Embryonic facial prominence (tissue), 1 donor: ENCODE measurements around the gene NOC3L.
"Not testable (repeated sequence)": the region's sequence is repeated elsewhere in the genome, so short reads cannot be mapped to it uniquely, and the experiment has no call there.

Experiments
- DNase-seq: peaks from one replicate; pipeline ENCODE4 v3.0.0-alpha.2; 2016; ENCODE audit errors: extremely low spot score

NOC3L gene

DNA sequence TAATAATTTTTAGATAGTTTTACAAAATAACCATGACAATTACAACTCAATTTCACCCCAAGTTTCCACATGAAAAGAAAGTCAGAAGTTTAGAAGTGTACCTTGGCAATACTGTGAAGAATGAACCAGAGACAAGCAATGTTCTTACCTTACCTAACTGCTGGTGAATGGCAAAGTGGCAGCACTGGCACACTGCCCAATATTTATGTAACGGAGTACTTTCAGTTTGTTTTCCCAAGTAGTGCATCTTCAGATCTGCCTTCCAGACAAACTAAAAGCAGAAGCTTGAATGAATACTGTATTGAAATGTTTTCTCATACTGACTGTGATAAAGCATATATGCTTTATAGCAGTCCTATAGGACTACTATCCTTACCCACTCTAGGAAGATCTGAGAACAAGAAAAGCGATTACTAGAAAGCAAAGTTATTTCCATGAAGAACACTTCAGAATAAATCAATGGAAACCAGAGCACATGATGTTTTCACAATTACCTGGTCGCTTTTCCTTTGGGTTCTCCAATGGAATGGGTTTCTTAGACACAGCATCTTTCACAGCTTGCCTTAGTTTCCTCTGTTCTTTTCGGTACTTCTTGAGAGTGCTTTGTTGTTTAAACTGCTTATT lies 1.5 kb downstream of the NOC3L start:
- no peak for DNase-seq

DNA sequence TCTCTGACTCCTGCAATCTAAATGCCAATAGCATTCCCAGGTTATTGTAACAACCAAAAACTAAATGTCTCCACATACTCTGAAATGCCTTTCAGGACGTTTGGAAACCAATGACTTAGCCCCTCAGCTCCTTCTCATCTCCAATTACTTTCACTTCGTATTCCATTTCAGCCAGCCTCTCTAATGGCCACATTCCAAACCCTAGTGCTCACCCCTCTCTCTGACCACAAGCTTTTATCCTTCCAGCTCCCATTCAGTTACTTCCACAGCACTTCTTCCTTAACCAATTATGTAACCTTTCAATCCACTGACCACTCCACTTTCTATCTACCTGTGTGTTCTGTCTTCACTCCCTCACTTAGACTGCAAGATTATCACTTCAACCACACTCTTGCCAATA lies 4.3 kb downstream of the NOC3L start:
- no peak for DNase-seq

DNA sequence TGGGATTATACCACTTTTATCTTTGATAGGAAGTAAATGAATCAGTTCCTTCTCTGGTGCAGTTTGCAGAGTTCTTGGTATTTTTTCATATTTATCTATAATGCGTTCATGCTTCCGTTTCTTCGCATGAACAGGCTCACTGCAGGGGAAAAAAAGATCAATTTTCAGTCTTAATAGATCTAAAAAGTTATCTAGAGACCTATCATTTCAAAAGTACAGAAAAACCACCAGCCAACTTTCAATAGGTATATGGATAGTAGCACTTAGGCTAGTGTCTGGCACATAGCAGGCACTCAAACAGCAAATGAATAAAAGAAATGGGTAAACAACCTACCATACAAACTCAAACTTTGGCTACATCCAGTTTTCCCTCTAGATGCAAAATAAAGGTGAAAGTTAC lies 5.5 kb downstream of the NOC3L start:
- no peak for DNase-seq

DNA sequence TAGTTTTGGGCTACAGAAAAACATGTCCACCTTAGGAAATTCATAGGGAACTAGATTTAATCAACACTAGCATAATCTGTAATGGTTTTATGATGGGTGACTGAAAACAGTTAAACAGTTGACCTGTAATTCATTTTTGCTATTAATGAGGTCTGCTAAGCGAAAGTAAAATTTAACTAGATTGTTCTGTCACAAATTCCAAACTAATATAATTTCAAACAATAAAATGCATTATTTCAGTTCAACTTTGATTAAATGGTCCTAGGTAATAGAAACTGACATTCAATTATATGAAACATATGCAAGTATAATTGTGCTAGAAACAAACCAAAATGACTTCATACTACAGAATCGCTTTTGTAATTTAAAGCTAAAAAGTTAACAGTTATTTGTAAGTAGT lies 6.9 kb downstream of the NOC3L start:
- no peak for DNase-seq

DNA sequence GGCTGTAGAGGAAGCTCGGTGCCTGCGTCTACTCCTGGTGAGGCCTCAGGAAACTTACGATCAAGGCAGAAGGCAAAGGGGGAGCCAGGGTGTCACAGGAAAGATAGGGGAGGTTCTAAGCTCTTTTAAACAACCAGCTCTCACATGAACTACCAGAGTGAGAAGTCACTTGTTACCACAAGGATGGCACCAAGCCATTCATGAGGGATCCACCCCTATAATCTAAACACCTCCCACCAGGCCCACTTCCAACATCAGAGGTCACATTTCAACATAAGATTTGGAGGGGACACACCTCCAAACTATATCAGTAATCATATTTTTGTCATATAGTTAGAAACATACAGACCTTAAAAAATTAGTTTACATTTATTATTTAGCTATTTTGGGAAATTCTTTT lies 9.4 kb downstream of the NOC3L start:
- DNase-seq, result no peak

DNA sequence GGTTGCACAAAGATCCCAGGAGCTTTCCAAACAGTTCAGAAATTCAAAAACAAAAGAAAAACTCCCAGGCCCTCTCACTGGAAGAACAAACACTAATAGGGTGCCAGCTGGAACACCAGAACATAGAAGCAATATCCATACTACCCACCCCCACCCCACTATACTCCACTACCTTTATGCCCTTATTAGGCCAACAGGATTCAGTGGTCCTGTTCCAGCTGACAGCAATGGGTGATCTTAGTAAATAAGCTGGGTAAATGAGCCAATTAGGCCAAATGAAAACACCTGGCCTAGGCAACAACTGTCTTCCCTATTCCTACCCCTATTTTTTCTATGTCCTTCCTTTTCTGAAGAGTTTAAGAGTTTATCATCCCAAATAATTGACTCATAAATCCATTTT lies 11.7 kb downstream of the NOC3L start:
- no peak for DNase-seq

DNA sequence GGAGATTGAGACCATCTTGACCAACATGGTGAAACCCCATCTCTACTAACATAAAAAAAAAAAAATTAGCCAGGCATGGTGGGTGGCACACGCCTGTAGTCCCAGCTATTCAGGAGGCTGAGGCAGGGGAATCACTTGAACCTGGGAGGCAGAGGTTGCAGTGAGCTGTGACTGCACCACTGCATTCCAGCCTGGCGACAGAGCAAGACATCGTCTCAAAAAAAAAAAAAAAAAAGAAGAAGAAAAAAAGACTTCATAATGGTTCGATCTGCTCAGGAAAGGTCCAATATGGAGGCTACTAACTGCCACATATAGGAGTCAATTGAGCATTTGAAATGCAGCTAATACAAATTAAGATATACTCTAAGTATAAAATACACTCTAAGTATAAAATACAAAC lies 12.2 kb downstream of the NOC3L start:
- DNase-seq, result not testable (repeated sequence)

DNA sequence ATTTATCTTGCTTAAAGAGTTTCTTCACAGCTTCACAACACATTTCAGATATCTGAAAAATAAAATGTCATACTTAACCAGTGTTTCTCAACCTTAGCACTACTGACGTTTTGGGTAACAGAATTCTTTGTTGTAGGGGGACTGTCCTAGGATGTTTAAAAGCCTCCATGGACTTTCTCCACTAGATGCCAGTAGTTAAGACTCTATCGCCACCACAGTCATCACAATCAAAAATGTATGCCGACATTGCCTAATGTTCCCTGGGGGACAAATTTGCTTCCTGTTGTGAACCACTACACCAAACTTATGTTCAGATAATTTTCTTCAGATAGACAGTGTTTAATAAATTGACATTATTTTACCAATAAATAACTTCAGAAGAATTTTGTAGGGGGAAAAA lies 13.4 kb downstream of the NOC3L start:
- no peak for DNase-seq

DNA sequence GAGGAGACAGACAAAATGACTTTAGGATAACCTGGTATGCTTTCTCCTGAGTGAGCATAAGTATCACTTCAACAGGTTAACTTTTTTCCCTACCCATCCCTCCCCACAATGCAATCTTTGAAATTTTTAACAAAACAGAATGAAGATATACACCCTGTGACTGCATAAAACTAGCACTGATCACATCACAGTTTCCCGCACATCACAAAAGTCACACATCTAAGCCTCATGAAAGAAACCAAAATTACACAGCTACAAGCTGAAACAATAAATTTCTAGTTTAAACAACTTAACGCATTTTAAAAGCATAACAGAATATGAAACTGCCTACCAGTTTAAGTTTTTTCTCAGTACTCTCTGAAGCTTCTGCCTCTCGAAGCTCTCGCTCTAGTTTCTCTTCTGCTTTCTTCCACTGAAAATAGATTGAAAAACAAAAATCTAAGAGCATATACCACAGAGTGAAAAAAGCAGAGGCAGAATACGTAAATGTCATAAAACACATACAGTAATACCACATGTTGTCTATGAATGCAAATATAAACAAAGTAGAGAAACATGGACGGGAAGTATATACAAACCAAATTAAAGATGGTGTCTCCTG lies 18.1 kb downstream of the NOC3L start:
- DNase-seq, result no peak

DNA sequence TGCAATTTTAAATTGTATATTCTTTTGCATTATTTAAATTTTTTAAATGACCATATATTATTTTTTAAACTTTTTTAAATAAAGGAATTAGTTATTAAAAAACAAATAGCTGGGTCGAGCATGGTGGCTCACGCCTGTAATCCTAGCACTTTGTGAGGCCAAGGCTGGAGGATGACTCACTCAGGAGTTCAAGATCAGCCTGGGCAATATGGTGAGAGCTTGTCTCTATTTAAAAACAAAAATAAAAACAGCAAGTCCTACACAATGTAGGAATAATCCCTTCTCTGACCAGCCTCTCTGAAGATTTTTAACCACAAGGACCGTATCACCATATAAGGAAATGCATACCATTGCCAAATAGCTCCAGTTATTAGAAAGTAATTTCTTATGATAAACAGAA lies 19.6 kb downstream of the NOC3L start:
- DNase-seq, result no peak

DNA sequence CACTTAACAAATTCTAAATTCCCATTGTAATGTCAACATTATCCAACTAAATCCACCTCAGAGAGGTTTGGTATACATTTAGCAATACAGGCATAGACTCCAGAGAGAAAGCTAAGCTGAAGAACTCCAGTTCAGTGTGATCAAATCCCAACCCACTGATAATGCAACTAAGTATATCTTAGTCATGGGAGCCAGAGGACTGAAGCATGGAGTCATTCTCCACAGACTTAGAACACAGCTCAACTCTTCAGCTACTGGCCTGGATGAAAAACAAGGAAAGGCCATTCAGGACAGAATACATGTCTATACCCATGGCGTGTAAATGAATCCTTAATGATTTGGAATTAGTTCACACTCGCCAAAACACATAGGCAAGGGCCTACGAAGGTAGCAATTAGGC lies 27.9 kb downstream of the NOC3L start:
- no peak for DNase-seq

DNA sequence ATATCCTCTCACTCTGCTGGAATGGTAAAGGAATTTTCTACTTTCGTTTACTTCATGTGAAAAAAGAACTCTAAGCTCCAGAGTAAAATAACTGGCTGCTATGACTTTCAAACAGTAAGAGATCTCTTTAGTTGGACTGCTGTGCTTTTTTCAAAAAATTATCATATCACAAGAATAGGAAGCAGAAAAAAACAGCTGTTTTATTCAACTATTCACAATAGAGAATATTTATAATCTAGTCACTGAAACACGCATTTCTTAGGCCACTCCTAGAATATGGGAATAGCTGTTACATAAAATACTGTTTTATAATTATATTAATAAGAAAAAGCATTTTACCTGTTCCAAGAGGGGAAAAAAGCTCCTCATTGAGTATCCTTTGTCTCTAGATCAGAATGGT lies 29.7 kb downstream of the NOC3L start:
- DNase-seq, result no peak

DNA sequence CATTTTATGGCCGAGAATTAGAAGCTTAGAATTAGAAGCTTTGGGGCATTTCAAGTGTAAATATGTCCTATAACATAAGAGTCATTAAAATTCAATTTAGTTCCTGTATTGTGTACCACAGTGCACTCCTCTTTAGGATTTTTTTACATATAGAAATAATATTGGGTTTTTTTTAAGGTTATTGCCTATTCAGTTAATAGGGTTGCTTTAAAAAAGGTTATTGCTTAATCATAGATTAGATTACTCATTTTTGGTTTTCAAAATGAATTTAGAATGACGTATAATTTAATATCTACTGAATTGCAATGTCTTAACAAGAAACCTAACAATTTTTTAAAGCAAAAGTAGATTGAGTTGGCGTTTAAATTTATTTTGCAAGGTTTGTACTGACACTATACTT lies 34.1 kb downstream of the NOC3L start:
- no peak for DNase-seq

DNA sequence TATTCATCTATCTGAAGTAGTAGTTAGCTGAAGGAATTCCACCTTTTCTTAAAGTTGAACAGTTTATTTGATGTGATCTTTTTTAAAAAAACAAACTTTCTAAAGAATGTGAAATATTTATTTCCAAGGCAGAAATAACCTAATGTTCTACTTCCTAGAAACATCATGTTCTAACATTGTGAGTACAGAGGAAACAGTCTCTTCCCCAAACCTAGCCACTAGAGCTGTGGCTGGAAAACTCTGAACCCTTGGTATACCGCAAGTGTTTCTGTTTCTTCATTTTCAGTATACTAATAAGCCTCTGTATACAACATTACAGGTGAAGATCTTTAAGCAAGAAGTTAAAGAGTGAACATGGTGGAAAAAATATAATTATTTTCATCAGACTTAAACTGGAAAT lies 35.1 kb downstream of the NOC3L start:
- DNase-seq, result no peak

DNA sequence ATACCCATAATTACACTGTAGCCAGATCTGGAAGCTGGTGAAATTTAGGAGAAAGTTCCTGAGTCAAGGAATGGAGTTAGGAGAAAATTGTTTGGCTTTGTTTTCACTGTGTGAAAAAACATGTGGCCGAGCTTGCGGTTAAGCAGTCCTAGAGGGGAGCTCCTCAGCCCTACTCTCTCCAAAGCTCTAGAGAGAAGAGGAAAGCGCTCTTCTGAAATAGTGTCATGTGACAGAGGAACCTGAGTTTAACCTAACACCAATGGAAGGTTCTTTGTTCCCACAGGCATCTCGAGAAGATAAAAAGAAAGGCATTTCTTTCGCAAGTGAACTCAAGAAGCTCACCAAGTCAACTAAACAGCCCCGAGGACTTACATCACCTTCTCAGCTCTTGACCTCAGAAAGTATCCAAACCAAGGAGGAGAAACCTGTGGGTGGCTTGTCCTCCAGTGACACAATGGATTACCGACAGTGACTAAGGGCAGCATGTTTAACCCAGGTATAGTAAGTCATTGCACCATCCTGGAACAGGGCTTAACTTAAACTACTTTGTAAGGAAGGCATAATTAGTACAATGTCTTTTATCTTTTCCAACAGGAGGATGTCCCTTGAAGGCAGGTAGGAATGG lies 38.0 kb downstream of the NOC3L start:
- DNase-seq, result no peak

DNA sequence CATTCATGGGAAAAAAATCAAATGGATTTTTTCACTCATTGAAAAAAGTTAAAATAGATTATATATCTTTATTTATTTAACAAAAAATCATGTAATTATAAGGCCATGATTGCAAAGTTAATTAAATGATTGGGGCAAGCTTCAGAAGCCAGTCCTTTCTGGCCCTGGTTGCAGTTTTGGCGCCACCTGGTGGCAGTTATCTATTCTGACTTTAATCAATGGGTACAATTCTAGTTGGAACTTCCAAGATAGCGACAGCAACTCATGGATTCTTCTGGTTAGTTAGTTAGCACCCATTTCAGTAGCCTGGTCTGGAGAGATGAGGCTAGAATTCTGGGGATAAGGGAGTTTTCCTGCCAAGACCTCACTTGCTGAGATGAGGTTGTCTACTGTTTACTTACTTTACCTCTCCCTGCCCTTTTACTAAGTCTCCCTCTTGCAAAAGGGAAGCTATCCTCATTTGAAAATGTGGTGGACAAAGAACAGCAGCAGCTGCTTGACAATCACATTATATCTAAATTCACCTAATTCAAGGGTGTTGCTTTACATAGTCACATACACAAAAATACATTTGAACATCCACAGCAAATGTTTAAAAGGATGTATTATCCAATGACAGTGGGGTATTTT lies 42.3 kb downstream of the NOC3L start:
- DNase-seq, result no peak

DNA sequence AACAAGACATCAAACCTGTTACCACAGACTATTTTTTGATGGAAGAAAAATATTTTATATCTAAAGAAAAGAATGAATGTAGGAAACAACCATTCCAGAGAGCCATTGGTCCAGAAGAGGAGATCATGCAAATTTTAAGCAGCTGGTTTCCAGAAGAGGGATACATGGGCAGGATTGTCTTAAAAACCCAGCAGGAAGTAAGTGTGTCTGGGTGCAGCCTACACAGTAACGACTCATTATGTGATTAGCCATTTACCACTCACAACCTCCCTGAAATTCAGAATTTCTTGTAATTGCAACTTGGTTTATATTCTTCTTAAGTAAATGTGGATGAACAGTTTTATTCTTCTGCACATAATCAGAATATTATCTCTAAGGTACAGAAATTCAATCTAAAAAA lies 46.2 kb downstream of the NOC3L start:
- no peak for DNase-seq

DNA sequence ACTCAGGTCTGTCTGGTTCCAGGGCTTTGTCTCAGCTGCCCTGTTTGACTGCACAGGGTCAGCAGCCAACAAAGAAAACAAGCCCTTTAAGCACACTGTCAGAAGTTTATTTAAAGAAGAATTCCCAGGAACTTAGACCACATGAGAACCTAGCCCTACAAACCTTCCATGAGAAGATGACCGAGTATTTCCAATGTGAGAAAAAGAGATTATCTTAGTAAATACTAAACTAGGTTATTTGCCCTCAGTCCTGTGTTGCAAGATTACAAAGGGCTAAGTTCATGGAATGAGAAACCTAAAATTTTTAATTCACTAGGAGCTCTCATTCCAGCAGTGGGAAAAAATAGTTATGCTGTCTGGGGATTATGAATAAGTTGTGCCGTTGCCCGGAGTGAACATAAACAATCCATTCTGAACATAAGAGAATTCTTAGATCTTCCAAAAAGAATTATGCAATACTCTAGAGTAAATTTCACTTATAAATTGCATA lies 46.7 kb downstream of the NOC3L start:
- no peak for DNase-seq

DNA sequence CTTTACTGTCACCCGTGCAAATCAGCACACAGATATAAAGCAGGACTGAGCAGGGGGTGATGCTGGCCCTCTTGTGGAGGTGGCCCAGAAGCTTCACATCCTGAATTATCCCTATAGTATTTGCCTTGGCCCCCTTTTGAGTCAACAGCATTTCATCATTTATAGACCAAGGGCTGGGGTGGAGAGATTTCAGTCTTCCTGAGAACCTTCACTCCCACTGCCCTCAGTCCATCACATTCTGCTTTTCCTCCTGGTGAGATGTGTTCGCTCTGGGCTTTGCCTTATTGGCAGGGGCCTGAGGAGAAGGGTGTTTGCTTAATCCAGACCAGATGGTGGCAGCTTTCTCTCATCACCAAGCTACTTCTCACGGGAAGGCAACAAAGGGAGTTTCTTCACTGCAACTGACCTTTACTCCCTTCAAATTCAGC lies 47.7 kb downstream of the NOC3L start:
- no peak for DNase-seq

DNA sequence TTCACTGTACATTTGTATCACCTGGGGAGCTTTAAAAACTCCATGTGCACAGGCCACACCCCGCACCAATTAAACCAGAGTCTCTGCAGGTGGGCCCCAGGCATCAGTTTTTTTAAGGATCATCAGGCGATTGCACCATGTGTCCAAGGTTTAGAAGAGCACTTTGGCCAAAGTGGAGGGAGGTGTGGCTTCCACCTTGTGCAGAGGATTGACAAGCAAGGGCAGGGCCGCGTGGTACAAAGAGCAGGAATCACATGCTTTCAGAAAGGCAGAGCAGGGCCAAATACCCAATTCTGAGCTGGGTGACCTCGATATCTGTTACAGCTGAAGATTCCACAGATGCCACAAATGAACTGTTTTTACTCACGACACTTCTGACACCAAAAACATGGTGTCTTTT lies 52.4 kb downstream of the NOC3L start:
- no peak for DNase-seq

DNA sequence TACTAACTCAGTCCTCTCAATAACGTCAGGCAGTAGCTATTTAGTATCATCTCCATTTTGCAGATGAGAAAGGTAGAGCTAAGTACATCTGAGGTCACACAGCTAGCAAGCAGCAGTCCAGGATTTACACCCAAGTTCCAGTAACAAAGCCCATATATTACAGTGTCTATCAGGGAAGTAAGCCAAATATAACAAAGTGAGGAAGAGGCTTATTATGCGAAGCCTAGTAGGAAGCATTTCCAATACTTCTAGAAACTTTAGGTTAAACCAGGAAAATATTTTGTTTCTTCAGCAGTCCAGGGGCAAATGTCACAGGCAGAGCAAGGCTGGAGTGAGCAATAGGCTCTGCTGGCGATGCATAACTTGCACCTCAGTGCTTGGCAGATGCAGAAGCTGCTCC lies 53.9 kb downstream of the NOC3L start:
- no peak for DNase-seq

DNA sequence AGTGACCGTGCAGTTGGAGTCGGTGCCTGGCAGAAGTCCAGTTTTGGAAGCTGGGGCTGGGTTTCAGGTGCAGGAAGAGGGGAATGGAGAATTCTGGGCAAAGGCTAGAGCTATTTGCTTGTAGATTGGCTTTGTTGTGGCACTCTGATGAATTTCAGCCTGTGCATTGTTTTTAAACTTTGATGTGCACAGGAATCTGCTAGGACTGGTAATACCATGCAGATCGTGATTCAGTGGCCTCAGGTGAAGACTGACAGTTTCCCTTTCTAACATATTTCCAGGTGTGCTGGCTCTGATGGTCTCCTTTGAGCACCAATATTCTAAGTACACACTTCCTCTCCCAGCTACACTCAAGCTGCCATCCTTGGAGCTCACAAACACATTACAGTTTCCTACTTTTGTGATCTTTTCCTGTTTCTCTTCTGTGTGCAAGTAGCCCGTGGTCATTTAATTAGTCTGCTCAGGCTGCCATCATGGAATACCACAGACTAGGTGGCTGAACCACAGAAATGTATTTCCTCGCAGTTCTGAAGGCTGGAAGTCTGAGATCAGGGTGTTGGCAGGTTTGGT lies 55.6 kb downstream of the NOC3L start:
- DNase-seq, result no peak

DNA sequence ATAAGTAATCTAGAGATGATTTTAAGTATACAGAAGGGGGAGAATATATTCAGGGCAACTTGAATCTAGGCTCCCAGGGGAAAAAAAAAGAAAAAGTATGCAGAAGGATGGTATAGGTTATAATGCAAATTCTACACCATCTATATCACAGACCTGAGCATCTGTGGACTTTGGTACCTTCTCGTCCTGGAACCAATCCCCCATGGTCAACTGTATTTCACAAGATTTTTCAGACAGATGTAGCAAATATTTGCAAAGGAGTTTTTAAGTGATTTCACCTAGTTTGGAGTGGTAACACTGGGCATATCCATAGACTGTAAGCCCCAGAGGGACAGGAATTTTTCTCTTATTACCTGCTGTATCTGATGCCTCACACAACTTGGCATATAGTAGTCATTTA lies 58.8 kb downstream of the NOC3L start:
- no peak for DNase-seq
